A549 (cell line): ENCODE measurements around the gene TPGS1.

Experiments used
- CTCF ChIP-seq: fragments of >200 bp; sonication (Bioruptor Twin); formaldehyde crosslinking; IDR thresholded peaks from 3 replicates; pipeline ENCODE4 v1.5.1; 2016
- EHMT2 ChIP-seq: fragments of 200-600 bp; sonication (generic); IDR thresholded peaks from 2 replicates; pipeline ENCODE4 v1.6.1; 2016; ENCODE audit warnings: antibody characterized with exemption, low read depth, mild to moderate bottlenecking, moderate library complexity
- POLR2A ChIP-seq: IDR thresholded peaks from 2 replicates; pipeline ENCODE4 v1.6.1; 2012; ENCODE audit warnings: mild to moderate bottlenecking, low read length
- TF ChIP-seq, protein P1 (sequence below): IDR thresholded peaks from 2 replicates; pipeline ENCODE4 v1.6.1; 2012; ENCODE audit warnings: low read depth, borderline replicate concordance

GRCh38 chr19:507286-508203 lies at the start of gene TPGS1:
- TF ChIP-seq POLR2A, result peak; percentile 55
- no peak for TF ChIP-seq CTCF
- TF ChIP-seq, protein P1, sequence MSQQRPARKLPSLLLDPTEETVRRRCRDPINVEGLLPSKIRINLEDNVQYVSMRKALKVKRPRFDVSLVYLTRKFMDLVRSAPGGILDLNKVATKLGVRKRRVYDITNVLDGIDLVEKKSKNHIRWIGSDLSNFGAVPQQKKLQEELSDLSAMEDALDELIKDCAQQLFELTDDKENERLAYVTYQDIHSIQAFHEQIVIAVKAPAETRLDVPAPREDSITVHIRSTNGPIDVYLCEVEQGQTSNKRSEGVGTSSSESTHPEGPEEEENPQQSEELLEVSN, result no peak
- no peak for TF ChIP-seq EHMT2
